H9 (cell line): ENCODE results near the gene GATAD2B. TPM values are rescaled to one million over a fixed set of nuclear protein-coding genes. Genes with fewer than 3 reads are reported as not detected.

Experiments used
- DNase-seq: peaks from one replicate; pipeline ENCODE4 v3.0.0-alpha.2; 2017
- H2AFZ ChIP-seq: one replicate; pipeline ENCODE4 v1.6.1; 2013; ENCODE audit warnings: mild to moderate bottlenecking, low read length, control low read depth, moderate library complexity
- H2AK5ac ChIP-seq: 2 replicates; pipeline ENCODE4 v1.6.1; 2013; ENCODE audit warnings: low read length, control low read depth, mixed read lengths; ENCODE audit not compliant: insufficient read length
- H2BK120ac ChIP-seq: one replicate; pipeline ENCODE4 v1.6.1; 2013; ENCODE audit warnings: low read depth, mild to moderate bottlenecking, low read length, control low read depth, inconsistent platforms; ENCODE audit not compliant: poor library complexity, severe bottlenecking
- H2BK12ac ChIP-seq: 2 replicates; pipeline ENCODE4 v1.6.1; 2013; ENCODE audit warnings: low read length, control low read depth, mixed read lengths, low read depth; ENCODE audit not compliant: insufficient read length
- H2BK15ac ChIP-seq: 2 replicates; pipeline ENCODE4 v1.6.1; 2013; ENCODE audit warnings: low read depth, low read length, control low read depth
- H2BK20ac ChIP-seq: one replicate; pipeline ENCODE4 v1.6.1; 2013; ENCODE audit warnings: low read depth, mild to moderate bottlenecking, low read length, control low read depth, inconsistent platforms; ENCODE audit not compliant: poor library complexity, severe bottlenecking
- H2BK5ac ChIP-seq: 2 replicates; pipeline ENCODE4 v1.6.1; 2013; ENCODE audit warnings: low read length, control low read depth, mixed read lengths; ENCODE audit not compliant: insufficient read length
- H3K14ac ChIP-seq: 2 replicates; pipeline ENCODE4 v1.6.1; 2013; ENCODE audit warnings: low read length, control low read depth; ENCODE audit not compliant: insufficient read depth
- H3K18ac ChIP-seq: 2 replicates; pipeline ENCODE4 v1.6.1; 2013; ENCODE audit warnings: low read depth, mild to moderate bottlenecking, mixed read lengths, low read length, control low read depth; ENCODE audit not compliant: insufficient read length
- H3K23ac ChIP-seq: 2 replicates; pipeline ENCODE4 v1.6.1; 2013; ENCODE audit warnings: low read length, control low read depth, mixed read lengths, low read depth; ENCODE audit not compliant: insufficient read length
- H3K23me2 ChIP-seq: 2 replicates; pipeline ENCODE4 v1.6.1; 2013; ENCODE audit warnings: low read depth, mild to moderate bottlenecking, mixed read lengths, low read length, control low read depth; ENCODE audit not compliant: insufficient read length, poor library complexity, severe bottlenecking
- H3K27ac ChIP-seq: 2 replicates; pipeline ENCODE4 v1.5.1; 2013; ENCODE audit warnings: low read length, control low read depth, mixed read lengths, low read depth; ENCODE audit not compliant: insufficient read length
- H3K27me3 ChIP-seq: 2 replicates; pipeline ENCODE4 v1.6.1; 2013; ENCODE audit warnings: low read length, control low read depth, inconsistent platforms; ENCODE audit not compliant: insufficient read depth
- H3K4ac ChIP-seq: 2 replicates; pipeline ENCODE4 v1.6.1; 2013; ENCODE audit warnings: low read depth, mild to moderate bottlenecking, control low read depth, inconsistent platforms, low read length, moderate library complexity
- H3K4me1 ChIP-seq: 2 replicates; pipeline ENCODE4 v1.6.1; 2013; ENCODE audit warnings: low read length, control low read depth, inconsistent platforms; ENCODE audit not compliant: insufficient read depth
- H3K4me2 ChIP-seq: 2 replicates; pipeline ENCODE4 v1.6.1; 2013; ENCODE audit warnings: low read length, control low read depth, mixed read lengths; ENCODE audit not compliant: insufficient read length, insufficient read depth
- H3K56ac ChIP-seq: 2 replicates; pipeline ENCODE4 v1.6.1; 2013; ENCODE audit warnings: low read depth, mild to moderate bottlenecking, mixed read lengths, low read length, control low read depth; ENCODE audit not compliant: insufficient read length
- H3K79me1 ChIP-seq: 2 replicates; pipeline ENCODE4 v1.6.1; 2013; ENCODE audit warnings: low read depth, mild to moderate bottlenecking, moderate library complexity, low read length, control low read depth, inconsistent platforms; ENCODE audit not compliant: insufficient read depth, poor library complexity, severe bottlenecking
- H3K79me2 ChIP-seq: 2 replicates; pipeline ENCODE4 v1.6.1; 2013; ENCODE audit warnings: low read length, control low read depth, inconsistent platforms; ENCODE audit not compliant: insufficient read depth
- H3K9ac ChIP-seq: 2 replicates; pipeline ENCODE4 v1.6.1; 2013; ENCODE audit warnings: low read length, control low read depth, mixed read lengths; ENCODE audit not compliant: insufficient read length; ENCODE audit errors: extremely low read depth
- H3K9me3 ChIP-seq: one replicate; pipeline ENCODE4 v1.6.1; 2013; ENCODE audit warnings: low read depth, low read length, inconsistent platforms; ENCODE audit not compliant: control insufficient read depth
- H3T11ph ChIP-seq: one replicate; pipeline ENCODE4 v1.6.1; 2013; ENCODE audit warnings: mild to moderate bottlenecking, low read length, control low read depth, inconsistent platforms
- H4K20me1 ChIP-seq: one replicate; pipeline ENCODE4 v1.6.1; 2013; ENCODE audit not compliant: control insufficient read depth, insufficient read length, insufficient read depth
- H4K5ac ChIP-seq: 2 replicates; pipeline ENCODE4 v1.6.1; 2013; ENCODE audit warnings: low read depth, mild to moderate bottlenecking, mixed read lengths, low read length, control low read depth; ENCODE audit not compliant: insufficient read length
- H4K8ac ChIP-seq: replicated peaks from 2 replicates; pipeline ENCODE4 v1.6.1; 2013; ENCODE audit warnings: low read length, control low read depth, mixed read lengths, low read depth; ENCODE audit not compliant: insufficient read length
- H4K91ac ChIP-seq: 2 replicates; pipeline ENCODE4 v1.6.1; 2013; ENCODE audit warnings: low read depth, mild to moderate bottlenecking, moderate library complexity, mixed read lengths, low read length, control low read depth; ENCODE audit not compliant: insufficient read length
- H3K27ac Mint-ChIP-seq, 3 experiments: 2 replicates in 2 of 3; 3 replicates in 1 of 3; pipeline ENCODE4 v1.8.0; 2020 to 2021; ENCODE audit warnings: mixed read lengths in 3 of 3, mild to moderate bottlenecking in 1 of 3, moderate library complexity in 1 of 3
- H3K27me3 Mint-ChIP-seq: 2 replicates; pipeline ENCODE4 v1.8.0; 2021; ENCODE audit warnings: low read depth, mild to moderate bottlenecking, moderate library complexity, mixed read lengths
- H3K36me3 Mint-ChIP-seq, 3 experiments: 2 replicates in 2 of 3; 3 replicates in 1 of 3; pipeline ENCODE4 v1.8.0; 2020 to 2021; ENCODE audit warnings: low read depth in 3 of 3, mixed read lengths in 3 of 3; ENCODE audit not compliant: insufficient read depth in 1 of 3
- H3K4me1 Mint-ChIP-seq, 2 experiments: 2 replicates each; pipeline ENCODE4 v1.8.0; 2020; ENCODE audit warnings: mixed read lengths in 2 of 2
- H3K4me3 Mint-ChIP-seq, 2 experiments: 2 replicates in 1 of 2; 3 replicates in 1 of 2; pipeline ENCODE4 v1.8.0; 2020 to 2021; ENCODE audit warnings: mild to moderate bottlenecking in 2 of 2, mixed read lengths in 2 of 2, moderate library complexity in 1 of 2
- H3K9me3 Mint-ChIP-seq, 2 experiments: 2 replicates in 1 of 2; 3 replicates in 1 of 2; pipeline ENCODE4 v1.8.0; 2020; ENCODE audit warnings: mild to moderate bottlenecking in 2 of 2, mixed read lengths in 2 of 2, moderate library complexity in 1 of 2
- WGBS: extraction: QIAGEN DNeasy Blood & Tissue Kit; methylation state at CpG from one replicate; pipeline ENCODE4 v1.1.7; 2013; ENCODE audit warnings: missing lambda C conversion rate, low lambda C conversion rate, mixed read lengths; ENCODE audit not compliant: insufficient read length; ENCODE audit errors: extremely low coverage; 5-methylcytosine and 5-hydroxymethylcytosine counted together
- total RNA-seq: library from RNA; stranded (reverse); gene quantifications from 2 replicates; pipeline ENCODE4 v1.2.1, GENCODE V29; 2021
- TF ChIP-seq, protein P1 (sequence below): fragments of 200-600 bp; sonication (generic); conservative IDR thresholded peaks from 3 replicates; pipeline ENCODE4 v1.8.0; 2021; ENCODE audit warnings: antibody characterized with exemption, mild to moderate bottlenecking

GATAD2B gene
- total RNA-seq, 1 experiment from 2014 or later, result 44.1 TPM

DNA sequence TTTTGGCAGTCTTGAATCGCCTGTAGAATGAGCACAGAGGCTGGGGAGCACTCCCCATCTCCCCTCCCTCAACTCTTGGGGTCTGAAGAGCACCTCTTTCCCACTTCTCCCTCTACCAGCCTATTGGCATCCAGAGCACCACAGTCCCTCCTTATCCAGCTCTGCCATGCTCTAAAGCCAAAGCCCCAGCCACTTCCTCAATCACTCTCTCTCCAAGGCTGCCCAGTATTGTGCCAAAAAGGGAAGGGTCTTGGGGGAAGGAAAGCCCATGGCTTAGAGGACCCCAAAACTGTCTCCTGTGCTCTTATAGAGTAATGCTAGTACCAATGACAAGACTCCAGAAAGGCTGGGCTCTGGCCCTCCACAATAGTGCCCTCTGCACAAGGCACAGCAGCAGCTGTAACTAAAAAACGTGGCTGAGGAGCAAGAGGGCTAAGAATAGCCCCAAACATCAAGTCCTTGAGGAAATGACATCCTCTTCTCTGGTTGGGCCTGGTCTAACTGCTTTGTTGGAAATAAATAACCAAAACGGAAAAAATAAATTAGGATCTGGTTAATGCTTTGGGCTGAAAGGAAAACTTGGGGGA lies 119.2 kb downstream of the GATAD2B start:
- no peak overlapping the region for H3K56ac ChIP-seq
- Mint-ChIP-seq H3K4me3 (0 out of 5 replicates have a peak overlapping the region, but pooled peaks of 1 of the 2 experiments have one; percentile 41), H3K27ac (no peak overlapping the region; a peak in 1 of 7 replicates), H3K36me3 (peaks cover 6 to 20% (median 20%) of the 10 kb centered on the region in 3 experiments; a peak in 6 of 7 replicates), H3K4me1 (peaks cover 9 to 11% of the 10 kb centered on the region in 2 experiments; a peak in 3 of 4 replicates), H3K9me3 (no peaks in the 10 kb centered on the region), H3K27me3 (peaks cover 4% of the 10 kb centered on the region)
- no peaks in the 10 kb centered on the region for H4K20me1 ChIP-seq
- no peaks in the 10 kb centered on the region for H3K9me3 ChIP-seq
- H3K4me1 ChIP-seq, result no peaks in the 10 kb centered on the region
- no peak overlapping the region for H2AK5ac ChIP-seq
- no peaks in the 10 kb centered on the region for H3K23me2 ChIP-seq
- TF ChIP-seq, protein P1, sequence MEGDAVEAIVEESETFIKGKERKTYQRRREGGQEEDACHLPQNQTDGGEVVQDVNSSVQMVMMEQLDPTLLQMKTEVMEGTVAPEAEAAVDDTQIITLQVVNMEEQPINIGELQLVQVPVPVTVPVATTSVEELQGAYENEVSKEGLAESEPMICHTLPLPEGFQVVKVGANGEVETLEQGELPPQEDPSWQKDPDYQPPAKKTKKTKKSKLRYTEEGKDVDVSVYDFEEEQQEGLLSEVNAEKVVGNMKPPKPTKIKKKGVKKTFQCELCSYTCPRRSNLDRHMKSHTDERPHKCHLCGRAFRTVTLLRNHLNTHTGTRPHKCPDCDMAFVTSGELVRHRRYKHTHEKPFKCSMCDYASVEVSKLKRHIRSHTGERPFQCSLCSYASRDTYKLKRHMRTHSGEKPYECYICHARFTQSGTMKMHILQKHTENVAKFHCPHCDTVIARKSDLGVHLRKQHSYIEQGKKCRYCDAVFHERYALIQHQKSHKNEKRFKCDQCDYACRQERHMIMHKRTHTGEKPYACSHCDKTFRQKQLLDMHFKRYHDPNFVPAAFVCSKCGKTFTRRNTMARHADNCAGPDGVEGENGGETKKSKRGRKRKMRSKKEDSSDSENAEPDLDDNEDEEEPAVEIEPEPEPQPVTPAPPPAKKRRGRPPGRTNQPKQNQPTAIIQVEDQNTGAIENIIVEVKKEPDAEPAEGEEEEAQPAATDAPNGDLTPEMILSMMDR, result no peak
- no peak overlapping the region for H4K5ac ChIP-seq
- H2BK15ac ChIP-seq, result no peak overlapping the region
- H2BK12ac ChIP-seq, result no peak overlapping the region
- no peak overlapping the region for H4K8ac ChIP-seq
- no peak overlapping the region for H3T11ph ChIP-seq
- H3K4me2 ChIP-seq, result no peak overlapping the region
- WGBS, result no CpG with 5 or more reads among the region's 3 CpGs
- no peak overlapping the region for H3K4ac ChIP-seq
- H3K14ac ChIP-seq, result no peak overlapping the region
- no peak overlapping the region for H4K91ac ChIP-seq
- no peak overlapping the region for H2AFZ ChIP-seq
- no peak overlapping the region for H2BK20ac ChIP-seq
- H3K79me2 ChIP-seq, result no peaks in the 10 kb centered on the region
- no peak overlapping the region for H3K9ac ChIP-seq
- no peak overlapping the region for H3K18ac ChIP-seq
- H3K27ac ChIP-seq, result no peak overlapping the region
- H3K79me1 ChIP-seq, result no peaks in the 10 kb centered on the region
- H2BK120ac ChIP-seq, result no peak overlapping the region
- no peaks in the 10 kb centered on the region for H3K27me3 ChIP-seq
- no peak overlapping the region for H2BK5ac ChIP-seq
- no peak overlapping the region for H3K23ac ChIP-seq
- no peak for DNase-seq
